ENCODE measurements around the gene ELP5. TPM values are rescaled to one million over a fixed set of nuclear protein-coding genes. Genes with fewer than 3 reads are reported as not detected.
A peak's percentile ranks its signal among the peaks of the same experiment; 100 is the strongest.

Gene ELP5
- total RNA-seq, 1 experiment from 2014 or later = 20.3 TPM

DNA sequence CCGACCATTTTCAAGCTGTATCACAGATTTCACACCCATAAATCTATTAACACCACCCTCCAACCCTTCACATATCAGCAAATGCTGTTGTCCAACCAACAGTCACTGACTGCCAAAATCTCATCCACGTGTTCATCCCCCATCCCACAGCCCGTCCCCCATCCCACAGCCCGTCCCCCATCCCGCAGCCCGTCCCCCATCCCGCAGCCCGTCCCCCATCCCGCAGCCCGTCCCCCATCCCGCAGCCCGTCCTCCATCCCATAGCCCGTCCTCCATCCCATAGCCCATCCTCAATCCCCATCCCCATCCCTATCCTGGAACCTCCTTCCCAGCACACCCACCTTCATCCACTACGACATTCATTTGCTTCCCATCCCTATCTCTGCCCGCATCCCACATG lies 46.5 kb upstream of the ELP5 start:
- Mint-ChIP-seq H3K4me1 (ENCODE audit: low read depth, unreplicated experiment) (peaks cover 8% of the 10 kb centered on the region), H3K36me3 (ENCODE audit: insufficient read depth, unreplicated experiment) (no peaks in the 10 kb centered on the region), H3K4me3 (ENCODE audit: low read depth, unreplicated experiment) (peak overlapping the region; percentile 58), H3K27me3 (ENCODE audit: unreplicated experiment) (peaks cover 73% of the 10 kb centered on the region), H3K27ac (ENCODE audit: unreplicated experiment) (peak overlapping the region; percentile 53), H3K9me3 (ENCODE audit: low read depth, unreplicated experiment) (no peaks in the 10 kb centered on the region)
- TF ChIP-seq, protein P1, sequence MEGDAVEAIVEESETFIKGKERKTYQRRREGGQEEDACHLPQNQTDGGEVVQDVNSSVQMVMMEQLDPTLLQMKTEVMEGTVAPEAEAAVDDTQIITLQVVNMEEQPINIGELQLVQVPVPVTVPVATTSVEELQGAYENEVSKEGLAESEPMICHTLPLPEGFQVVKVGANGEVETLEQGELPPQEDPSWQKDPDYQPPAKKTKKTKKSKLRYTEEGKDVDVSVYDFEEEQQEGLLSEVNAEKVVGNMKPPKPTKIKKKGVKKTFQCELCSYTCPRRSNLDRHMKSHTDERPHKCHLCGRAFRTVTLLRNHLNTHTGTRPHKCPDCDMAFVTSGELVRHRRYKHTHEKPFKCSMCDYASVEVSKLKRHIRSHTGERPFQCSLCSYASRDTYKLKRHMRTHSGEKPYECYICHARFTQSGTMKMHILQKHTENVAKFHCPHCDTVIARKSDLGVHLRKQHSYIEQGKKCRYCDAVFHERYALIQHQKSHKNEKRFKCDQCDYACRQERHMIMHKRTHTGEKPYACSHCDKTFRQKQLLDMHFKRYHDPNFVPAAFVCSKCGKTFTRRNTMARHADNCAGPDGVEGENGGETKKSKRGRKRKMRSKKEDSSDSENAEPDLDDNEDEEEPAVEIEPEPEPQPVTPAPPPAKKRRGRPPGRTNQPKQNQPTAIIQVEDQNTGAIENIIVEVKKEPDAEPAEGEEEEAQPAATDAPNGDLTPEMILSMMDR (IDR thresholded peaks at IDR 0.05; ENCODE audit: unreplicated experiment) = no peak
- no TSS peak for BruUV-seq (replicated peaks)
- DNase-seq = no peak
- CTCF ChIA-PET = no interaction called here
- intact Hi-C loops (cut with micrococcal nuclease; ENCODE audit: unreplicated experiment) = no loop called here

DNA sequence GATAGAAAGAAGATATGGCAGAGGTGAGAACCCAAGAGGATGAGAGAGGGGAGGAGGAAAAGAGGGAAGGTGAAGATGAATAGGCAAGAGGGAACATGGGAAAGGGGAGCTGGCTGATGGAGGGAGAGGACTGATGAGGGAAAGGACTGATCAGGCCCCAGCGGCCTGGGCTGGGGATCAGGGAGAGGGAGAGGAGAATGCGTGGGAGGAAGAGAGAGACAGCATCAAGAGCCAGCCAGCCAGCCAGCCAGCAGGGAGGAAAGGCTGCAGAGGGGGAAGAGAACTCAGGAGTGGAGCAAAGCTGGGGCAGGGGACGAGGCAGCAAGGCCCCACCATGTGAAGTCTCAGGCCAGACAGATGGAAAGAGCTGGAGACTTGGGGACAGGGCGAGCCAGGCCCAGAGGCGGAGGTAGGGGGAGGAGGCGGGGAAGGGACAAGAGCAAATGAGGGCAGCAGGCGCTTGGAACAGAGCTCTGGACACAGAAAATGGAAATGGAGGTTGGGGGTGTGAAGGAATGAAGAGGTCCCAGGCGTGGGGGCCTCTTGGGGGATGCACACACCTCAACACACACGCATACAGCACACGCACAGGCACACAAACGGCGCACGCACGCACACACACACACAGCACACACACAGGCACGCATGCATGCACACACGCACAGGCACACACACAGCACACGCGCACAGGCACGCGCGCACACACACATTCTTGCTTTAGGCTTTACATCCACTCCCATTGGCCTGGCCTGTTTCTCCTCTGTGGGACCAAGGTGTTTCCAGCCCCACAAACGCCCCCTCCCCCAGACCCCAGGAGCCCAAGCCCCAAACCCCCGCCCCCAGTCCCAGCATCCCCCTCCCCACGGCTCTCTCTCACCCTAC lies 44.7 kb upstream of the ELP5 start:
- Mint-ChIP-seq H3K4me1 (ENCODE audit: low read depth, unreplicated experiment) (peaks cover 8% of the 10 kb centered on the region), H3K36me3 (ENCODE audit: insufficient read depth, unreplicated experiment) (no peaks in the 10 kb centered on the region), H3K27ac (ENCODE audit: unreplicated experiment) (no peak overlapping the region), H3K9me3 (ENCODE audit: low read depth, unreplicated experiment) (no peaks in the 10 kb centered on the region), H3K4me3 (ENCODE audit: low read depth, unreplicated experiment) (no peak overlapping the region), H3K27me3 (ENCODE audit: unreplicated experiment) (peaks cover 91% of the 10 kb centered on the region)
- intact Hi-C loops (cut with micrococcal nuclease; ENCODE audit: unreplicated experiment) = no loop called here
- CTCF ChIA-PET = no interaction called here
- BruUV-seq (replicated peaks) = no TSS peak
- TF ChIP-seq, protein P1 (IDR thresholded peaks at IDR 0.05; ENCODE audit: unreplicated experiment) = no peak
- DNase-seq = no peak

DNA sequence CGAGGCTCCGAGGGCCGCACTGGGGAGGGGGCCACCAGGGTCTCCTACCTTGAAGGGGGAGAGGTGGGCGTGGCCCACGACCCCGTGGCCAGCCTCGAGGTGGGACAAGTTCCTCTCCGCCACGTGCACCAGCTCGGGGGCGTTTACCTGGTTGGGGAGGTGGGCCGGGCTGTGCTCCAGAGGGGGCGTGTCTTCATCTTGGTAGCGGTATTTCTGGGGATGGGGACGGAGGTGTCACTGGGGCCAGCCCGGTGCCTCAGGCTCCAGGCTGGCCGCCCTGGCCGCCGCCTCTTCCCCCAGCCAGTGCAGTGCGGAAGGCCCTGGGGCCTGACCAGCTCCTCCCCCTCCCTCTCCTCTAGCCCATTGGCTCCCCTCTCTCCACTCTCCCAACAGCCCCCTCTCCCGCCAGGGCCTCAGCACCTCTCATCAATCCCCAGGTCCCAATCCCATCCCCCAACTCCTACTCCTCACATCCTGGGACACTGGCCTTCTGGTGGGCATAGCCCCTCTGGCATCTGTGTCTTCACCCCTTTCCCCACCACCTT lies 43.9 kb upstream of the ELP5 start:
- Mint-ChIP-seq H3K9me3 (ENCODE audit: low read depth, unreplicated experiment) (no peaks in the 10 kb centered on the region), H3K27me3 (ENCODE audit: unreplicated experiment) (peaks cover 98% of the 10 kb centered on the region), H3K36me3 (ENCODE audit: insufficient read depth, unreplicated experiment) (no peaks in the 10 kb centered on the region), H3K4me3 (ENCODE audit: low read depth, unreplicated experiment) (no peak overlapping the region), H3K27ac (ENCODE audit: unreplicated experiment) (no peak overlapping the region), H3K4me1 (ENCODE audit: low read depth, unreplicated experiment) (peaks cover 8% of the 10 kb centered on the region)
- BruUV-seq (replicated peaks) = no TSS peak
- CTCF ChIA-PET = no interaction called here
- DNase-seq = no peak
- intact Hi-C loops (cut with micrococcal nuclease; ENCODE audit: unreplicated experiment) = no loop called here
- TF ChIP-seq, protein P1 (IDR thresholded peaks at IDR 0.05; ENCODE audit: unreplicated experiment) = no peak

DNA sequence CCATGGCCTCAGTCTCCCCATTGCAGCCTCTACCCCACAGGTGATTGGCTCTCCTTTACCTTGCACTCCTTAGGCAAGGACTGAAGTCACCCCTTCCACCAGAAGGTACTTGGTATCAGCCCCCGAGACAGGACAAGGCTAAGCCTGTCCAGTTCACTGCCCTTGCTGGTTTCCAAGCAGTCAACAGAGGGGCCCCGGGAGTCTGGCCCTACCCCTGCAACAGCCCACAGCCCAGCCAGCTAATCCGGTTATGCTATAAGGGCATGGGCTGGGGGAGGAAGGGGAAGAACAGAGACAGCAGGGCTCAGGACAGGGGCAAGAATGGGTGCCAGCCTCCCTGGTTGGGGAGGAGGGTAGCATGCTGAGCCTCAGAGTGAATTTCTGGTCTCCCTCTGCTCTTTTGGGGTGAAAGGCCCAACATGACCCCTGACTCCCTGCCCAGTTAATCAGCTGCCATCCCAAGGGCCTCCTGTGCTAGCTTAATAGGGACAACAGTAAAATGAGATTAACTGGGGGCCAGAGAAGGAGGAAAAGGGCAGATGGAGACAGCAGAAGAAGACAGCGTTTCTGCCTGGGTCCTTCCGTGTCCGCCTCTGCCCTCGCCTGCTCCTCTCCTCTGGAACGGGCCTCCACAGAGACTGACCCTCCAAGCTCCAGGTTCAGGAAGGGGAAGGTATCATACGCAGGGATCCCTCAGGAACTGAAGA lies 43.1 kb upstream of the ELP5 start:
- TF ChIP-seq, protein P1 (IDR thresholded peaks at IDR 0.05; ENCODE audit: unreplicated experiment) = no peak
- BruUV-seq (replicated peaks) = no TSS peak
- Mint-ChIP-seq H3K4me1 (ENCODE audit: low read depth, unreplicated experiment) (peaks cover 16% of the 10 kb centered on the region), H3K27ac (ENCODE audit: unreplicated experiment) (no peak overlapping the region), H3K27me3 (ENCODE audit: unreplicated experiment) (peaks cover 98% of the 10 kb centered on the region), H3K9me3 (ENCODE audit: low read depth, unreplicated experiment) (no peaks in the 10 kb centered on the region), H3K36me3 (ENCODE audit: insufficient read depth, unreplicated experiment) (peaks cover 7% of the 10 kb centered on the region), H3K4me3 (ENCODE audit: low read depth, unreplicated experiment) (no peak overlapping the region)
- intact Hi-C loops (cut with micrococcal nuclease; ENCODE audit: unreplicated experiment) = no loop called here
- DNase-seq = no peak
- CTCF ChIA-PET = no interaction called here

Data from Calu3 (cell line).